Thyroid gland (tissue), 4 donors: ENCODE results near the gene CUTA.

Experiments used
- CTCF ChIP-seq, 6 experiments: fragments of 200-600 bp in 3 of 6; fragments of 450-650 bp in 3 of 6; sonication (generic) in 3 of 6; IDR thresholded peaks; one replicate each; pipeline ENCODE4 v1.5.1; 2016 to 2019; ENCODE audit warnings: antibody characterized with exemption in 6 of 6, mild to moderate bottlenecking in 2 of 6, inconsistent platforms in 1 of 6, moderate library complexity in 1 of 6
- POLR2A ChIP-seq, 2 donors: fragments of 450-650 bp; IDR thresholded peaks; one replicate each; pipeline ENCODE4 v1.6.1; 2017; ENCODE audit warnings: antibody characterized with exemption in 2 of 2, mild to moderate bottlenecking in 2 of 2, moderate library complexity in 1 of 2

GRCh38 chr6:33466075-33466735 is 48.3 kb upstream of the CUTA start:
- TF ChIP-seq CTCF (IDR thresholded peaks at IDR 0.05): no peak
- TF ChIP-seq POLR2A (IDR thresholded peaks at IDR 0.05): no peak
